ENCODE measurements around the gene ENPP3.

GRCh38 chr6:131754715-131755567 lies 117.8 kb downstream of the ENPP3 start:
- no peak for TF ChIP-seq CTCF (IDR thresholded peaks at IDR 0.05)
- no peak for TF ChIP-seq EP300 (IDR thresholded peaks at IDR 0.05)

All from stomach (tissue), 4 donors.